Fibroblast of upper back skin (primary cell): ENCODE results near the gene TCEAL8.

Experiments
- DNase-seq: peaks from one replicate; pipeline ENCODE4 v3.0.0-alpha.2; 2013

Gene TCEAL8

DNA sequence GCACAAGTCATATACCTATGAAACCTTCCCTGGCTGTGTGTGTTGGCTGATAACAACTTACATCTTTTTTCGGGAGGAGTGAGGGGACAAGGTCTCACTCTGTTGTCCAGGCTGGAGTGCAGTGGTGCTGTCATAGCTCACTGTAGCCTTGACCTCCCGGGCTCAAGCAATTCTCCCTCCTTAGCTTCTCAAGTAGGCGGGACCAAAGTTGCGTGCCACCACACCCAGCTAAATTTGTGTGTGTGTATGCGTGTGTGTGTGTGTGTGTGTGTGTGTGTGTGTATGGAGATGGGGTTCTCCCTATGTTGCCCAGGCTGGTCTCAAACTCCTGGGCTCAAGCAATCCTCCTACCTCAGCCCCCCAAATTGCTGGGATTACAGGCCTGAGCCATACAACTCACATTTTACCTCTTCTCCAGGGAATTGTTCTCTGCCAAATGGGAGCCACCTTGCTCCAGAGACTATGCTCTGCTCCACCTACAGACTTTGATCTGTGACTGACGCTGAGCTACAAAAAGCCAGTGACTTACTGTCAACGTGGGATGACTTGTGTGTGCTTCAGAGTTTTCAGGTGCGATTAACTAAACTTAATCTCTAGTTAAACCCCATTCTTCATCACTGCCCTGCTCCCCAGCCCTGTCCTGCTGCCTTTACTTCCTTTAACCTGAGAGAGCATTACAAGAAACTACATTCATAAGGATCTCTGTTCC is 42.1 kb downstream of the TCEAL8 start:
- DNase-seq = no peak

DNA sequence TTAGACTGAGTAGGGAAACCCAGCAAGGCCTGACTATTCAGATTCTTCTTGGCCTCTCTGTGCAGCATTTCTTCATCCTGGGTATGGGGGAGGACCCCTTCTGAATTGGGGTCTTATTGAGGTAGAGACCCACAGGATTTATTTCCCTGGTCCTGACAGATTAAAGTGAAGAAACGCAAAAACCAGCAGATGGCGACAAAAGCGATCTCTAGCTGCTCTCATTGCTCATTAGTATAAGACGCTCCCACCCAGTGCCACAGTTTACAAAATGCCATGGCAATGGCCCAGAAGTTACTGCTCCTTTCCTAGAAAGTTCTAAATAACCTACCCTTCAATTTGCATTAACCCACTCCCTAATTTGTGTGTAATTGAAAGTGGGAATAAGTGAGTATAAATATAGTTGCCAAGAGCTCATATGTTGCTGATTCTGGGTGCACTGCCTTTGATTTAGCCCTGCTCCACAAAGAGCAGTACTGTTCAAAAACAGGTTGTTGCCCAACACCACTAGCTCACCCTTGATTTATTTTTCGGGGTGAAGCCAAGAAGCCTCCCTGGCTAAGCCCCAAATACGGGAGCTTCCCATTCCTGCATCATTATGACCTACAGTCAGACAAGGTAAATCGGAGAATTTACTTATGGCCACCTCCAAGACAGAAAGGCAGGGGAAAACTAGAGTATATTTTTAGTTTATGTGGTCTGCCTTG is 43.8 kb downstream of the TCEAL8 start:
- DNase-seq = peak; percentile 44

DNA sequence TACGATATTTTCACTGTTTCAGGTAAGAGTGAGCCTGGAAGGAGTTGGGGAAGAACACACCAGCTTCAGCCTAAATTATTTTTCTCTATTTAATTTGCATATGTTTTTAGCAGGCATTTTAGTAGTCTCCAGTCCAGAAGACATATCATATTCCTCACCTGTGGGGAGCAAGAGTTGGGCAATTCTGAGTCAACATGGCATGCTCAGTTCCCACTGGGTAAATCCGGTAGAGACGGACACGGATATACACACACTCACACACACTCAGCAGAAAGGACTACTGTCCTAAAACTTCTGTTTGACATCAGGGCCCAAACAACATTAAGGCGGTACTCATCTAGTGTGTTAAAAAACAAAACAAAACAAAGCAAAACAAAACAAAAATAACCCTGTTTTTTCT is 44.9 kb downstream of the TCEAL8 start:
- no peak for DNase-seq
